ENCODE measurements around the gene TEAD4.

The TEAD4 gene

GRCh38 chr12:3085341-3086139 lies 126.3 kb downstream of the TEAD4 start:
- DNase-seq: no peak

- no peak for DNase-seq
Measured at GRCh38 chr12:3086211-3086610, 127.0 kb downstream of the TEAD4 start.

- DNase-seq: no peak
Measured at GRCh38 chr12:3086729-3087323, 127.6 kb downstream of the TEAD4 start.

- no peak for DNase-seq
Measured at GRCh38 chr12:3087758-3088650, 128.8 kb downstream of the TEAD4 start.

GRCh38 chr12:3089588-3089987 lies 130.4 kb downstream of the TEAD4 start:
- DNase-seq: no peak

All from CD4-positive, alpha-beta T cell treated with Interleukin-6 for 4 hours (primary cell).